ENCODE measurements around the gene DNAH1.

GRCh38 chr3:52436500-52437149 lies 120.5 kb downstream of the DNAH1 start:
- TF ChIP-seq, protein P1, sequence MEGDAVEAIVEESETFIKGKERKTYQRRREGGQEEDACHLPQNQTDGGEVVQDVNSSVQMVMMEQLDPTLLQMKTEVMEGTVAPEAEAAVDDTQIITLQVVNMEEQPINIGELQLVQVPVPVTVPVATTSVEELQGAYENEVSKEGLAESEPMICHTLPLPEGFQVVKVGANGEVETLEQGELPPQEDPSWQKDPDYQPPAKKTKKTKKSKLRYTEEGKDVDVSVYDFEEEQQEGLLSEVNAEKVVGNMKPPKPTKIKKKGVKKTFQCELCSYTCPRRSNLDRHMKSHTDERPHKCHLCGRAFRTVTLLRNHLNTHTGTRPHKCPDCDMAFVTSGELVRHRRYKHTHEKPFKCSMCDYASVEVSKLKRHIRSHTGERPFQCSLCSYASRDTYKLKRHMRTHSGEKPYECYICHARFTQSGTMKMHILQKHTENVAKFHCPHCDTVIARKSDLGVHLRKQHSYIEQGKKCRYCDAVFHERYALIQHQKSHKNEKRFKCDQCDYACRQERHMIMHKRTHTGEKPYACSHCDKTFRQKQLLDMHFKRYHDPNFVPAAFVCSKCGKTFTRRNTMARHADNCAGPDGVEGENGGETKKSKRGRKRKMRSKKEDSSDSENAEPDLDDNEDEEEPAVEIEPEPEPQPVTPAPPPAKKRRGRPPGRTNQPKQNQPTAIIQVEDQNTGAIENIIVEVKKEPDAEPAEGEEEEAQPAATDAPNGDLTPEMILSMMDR (conservative IDR thresholded peaks at IDR 0.05; ENCODE audit: low read length) = no peak
- TF ChIP-seq EZH2phosphoT487 (IDR thresholded peaks at IDR 0.05; ENCODE audit: borderline replicate concordance, low read depth, low read length) = no peak
